ENCODE results near the gene CD79A.

Gene CD79A

DNA sequence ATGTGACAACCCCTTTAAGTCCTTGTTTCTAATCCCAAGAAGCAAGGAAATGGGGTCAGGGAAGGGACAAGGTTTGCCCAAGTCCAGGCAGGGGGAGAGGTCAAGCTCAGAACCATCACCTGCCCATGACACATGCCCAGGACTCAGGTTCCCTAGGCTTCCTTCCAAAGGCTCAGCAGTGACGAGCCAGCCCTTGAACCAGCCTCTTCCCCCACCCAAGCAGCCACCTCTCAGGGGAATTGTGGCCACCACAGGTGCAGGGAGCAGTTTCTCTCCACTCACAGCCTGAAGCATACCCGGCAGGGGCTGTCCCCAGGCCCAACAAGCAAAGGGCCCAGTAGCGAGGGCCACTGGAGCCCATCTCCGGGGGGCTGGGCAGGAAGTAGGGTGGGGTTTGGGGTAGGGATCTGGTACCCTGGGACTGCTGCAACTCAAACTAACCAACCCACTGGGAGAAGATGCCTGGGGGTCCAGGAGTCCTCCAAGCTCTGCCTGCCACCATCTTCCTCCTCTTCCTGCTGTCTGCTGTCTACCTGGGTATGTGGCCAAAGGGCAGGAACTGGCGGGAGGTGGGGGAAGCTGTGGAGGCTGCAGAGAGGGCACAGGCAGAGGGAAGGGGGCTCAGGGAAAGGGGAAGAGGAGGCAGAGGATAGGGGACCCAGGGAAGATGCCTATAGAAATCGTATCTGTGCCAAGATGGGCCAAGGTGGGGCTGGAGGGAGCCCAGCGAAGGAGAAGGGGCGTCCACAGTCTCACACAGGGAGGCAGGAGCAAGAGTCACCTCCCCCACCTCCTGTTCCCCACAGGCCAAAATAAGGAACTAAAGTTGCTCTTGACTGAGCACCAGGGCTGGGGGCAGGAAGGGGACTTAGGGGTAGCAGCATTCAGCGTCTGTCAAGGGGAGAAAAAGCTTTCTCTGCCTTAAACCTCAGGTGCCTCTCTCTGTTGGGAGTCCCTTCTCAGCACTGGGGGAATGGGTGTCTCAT is at the start of gene CD79A:
Gene CD79A (plus strand): TSS at position 433 of the 986 bp plus-strand sequence. CDS start 26 bp downstream, at position 459.
- H3K27ac ChIP-seq = no peak within 1 kb of the TSS
- no peak for TF ChIP-seq ZFX (IDR thresholded peaks at IDR 0.05; ENCODE audit: borderline replicate concordance)
- TF ChIP-seq, protein P1, sequence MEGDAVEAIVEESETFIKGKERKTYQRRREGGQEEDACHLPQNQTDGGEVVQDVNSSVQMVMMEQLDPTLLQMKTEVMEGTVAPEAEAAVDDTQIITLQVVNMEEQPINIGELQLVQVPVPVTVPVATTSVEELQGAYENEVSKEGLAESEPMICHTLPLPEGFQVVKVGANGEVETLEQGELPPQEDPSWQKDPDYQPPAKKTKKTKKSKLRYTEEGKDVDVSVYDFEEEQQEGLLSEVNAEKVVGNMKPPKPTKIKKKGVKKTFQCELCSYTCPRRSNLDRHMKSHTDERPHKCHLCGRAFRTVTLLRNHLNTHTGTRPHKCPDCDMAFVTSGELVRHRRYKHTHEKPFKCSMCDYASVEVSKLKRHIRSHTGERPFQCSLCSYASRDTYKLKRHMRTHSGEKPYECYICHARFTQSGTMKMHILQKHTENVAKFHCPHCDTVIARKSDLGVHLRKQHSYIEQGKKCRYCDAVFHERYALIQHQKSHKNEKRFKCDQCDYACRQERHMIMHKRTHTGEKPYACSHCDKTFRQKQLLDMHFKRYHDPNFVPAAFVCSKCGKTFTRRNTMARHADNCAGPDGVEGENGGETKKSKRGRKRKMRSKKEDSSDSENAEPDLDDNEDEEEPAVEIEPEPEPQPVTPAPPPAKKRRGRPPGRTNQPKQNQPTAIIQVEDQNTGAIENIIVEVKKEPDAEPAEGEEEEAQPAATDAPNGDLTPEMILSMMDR (IDR thresholded peaks at IDR 0.05) = no peak

DNA sequence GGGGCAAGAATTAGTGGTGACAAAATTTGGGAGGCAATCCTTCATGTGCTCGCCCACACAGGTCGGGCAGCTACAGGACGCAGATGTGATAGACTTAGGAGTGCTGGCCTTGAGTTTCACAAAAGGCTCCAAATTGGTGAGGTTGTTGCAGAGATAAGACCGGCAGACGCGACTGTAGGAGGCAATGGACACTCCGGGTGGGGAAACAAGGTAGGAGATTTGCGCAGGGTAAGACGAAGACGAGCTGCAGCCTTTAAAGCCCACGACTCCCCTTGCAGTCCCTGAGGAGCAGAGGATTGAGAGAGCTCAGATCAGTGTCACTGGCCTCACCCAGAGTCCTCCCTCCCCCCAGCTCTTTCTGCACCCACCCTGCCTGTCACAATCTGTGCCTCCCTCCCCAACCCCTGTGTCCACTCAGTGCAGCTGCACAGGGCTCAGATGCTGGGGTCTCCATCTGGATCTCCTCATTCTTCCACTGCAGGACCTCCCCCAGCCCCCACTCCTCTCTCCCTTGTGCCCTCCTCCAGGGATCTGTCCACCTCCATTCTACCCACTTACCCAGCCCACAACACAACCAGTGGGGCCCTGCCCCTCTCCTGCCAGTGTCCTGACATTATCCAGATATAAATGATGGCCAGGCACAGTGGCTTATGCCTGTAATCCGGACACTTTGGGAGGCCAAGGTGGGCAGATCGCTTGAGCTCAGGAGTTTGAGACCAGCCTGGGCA is 38.9 kb upstream of the CD79A start:
- TF ChIP-seq ZFX (IDR thresholded peaks at IDR 0.05; ENCODE audit: borderline replicate concordance) = no peak
- TF ChIP-seq, protein P1 (IDR thresholded peaks at IDR 0.05) = no peak
- H3K27ac ChIP-seq = no peak overlapping the region

DNA sequence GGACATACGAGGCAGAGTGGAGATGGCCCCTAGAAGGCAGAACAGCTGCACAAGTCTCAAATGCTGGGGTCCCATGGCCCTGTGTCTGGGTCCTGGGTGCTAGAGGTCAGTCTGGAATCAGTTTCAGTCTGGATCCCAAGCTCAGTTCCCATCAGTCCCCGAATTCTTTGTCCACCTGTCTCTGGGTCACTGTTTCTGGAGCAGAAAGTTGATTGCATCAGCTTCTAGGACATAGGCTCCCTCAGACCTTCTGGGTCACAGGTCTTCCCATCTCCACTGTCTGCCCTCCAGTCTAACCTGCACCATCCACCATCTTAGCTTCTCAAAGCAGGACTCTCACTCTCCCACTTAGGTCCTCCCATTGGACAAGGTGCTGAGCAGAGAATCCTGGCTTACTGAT is 37.9 kb upstream of the CD79A start:
- no peak for TF ChIP-seq ZFX (IDR thresholded peaks at IDR 0.05; ENCODE audit: borderline replicate concordance)
- TF ChIP-seq, protein P1 (IDR thresholded peaks at IDR 0.05) = no peak
- no peak overlapping the region for H3K27ac ChIP-seq

DNA sequence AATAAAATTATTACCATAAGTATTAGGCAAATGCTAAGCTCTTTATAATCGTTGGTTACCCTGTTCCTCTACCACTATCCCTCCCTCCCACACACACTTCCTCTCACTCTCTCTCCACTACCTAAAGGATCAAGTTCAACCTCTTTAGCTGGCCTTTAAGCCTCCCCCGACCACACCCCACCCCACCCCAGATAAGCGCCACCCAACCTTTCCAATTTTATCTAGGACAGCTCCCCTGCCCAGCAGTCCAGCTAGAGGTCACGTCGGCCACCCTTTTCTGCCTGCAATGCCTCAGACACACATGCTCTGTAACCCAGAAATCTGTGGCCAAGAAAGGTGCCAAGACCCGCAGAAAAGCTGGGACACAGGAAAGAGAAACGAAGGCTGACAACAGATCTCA is 33.7 kb upstream of the CD79A start:
- TF ChIP-seq ZFX (IDR thresholded peaks at IDR 0.05; ENCODE audit: borderline replicate concordance) = no peak
- TF ChIP-seq, protein P1 (IDR thresholded peaks at IDR 0.05) = no peak
- H3K27ac ChIP-seq = no peak overlapping the region

DNA sequence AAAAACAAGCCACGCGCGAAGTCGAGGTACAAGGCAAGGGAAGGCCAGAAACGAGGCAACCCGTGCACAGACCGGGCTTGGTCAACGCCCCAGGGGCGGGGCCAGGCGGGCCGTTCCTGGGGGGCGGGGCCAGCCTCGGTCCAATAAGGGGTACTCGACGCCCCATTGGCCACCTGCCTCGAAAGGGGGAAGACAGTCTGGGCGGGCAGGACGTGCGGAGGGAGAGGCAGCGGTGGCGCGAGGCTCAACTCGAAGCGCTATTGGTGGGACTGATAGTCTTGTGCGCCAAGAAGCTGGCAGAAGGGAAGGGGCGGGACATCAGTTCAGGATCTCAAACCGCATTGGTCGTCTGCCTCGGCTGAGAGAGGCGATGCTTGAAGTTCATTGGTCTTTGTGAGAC is 32.5 kb upstream of the CD79A start, which contains the start of gene LYPD4:
Gene LYPD4 (minus strand): TSS at position 83 of the 400 bp plus-strand sequence. CDS start 5,398 bp downstream, outside the sequence.
- TF ChIP-seq, protein P1 (IDR thresholded peaks at IDR 0.05) = no peak
- no peak for TF ChIP-seq ZFX (IDR thresholded peaks at IDR 0.05; ENCODE audit: borderline replicate concordance)
- no peak within 1 kb of the TSS for H3K27ac ChIP-seq

DNA sequence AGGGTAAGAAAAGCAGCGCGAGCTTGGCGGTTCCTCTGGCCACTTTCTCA is 32.3 kb upstream of the CD79A start, which contains the start of gene DMRTC2:
Gene DMRTC2 (plus strand): TSS at position 42 of the 50 bp plus-strand sequence. CDS start 2,387 bp downstream, outside the sequence.
- no peak for TF ChIP-seq ZFX (IDR thresholded peaks at IDR 0.05; ENCODE audit: borderline replicate concordance)
- TF ChIP-seq, protein P1 (IDR thresholded peaks at IDR 0.05) = no peak
- H3K27ac ChIP-seq = no peak within 1 kb of the TSS
